ENCODE results near the gene TSPAN9. TPM values are rescaled to one million over a fixed set of nuclear protein-coding genes. Genes with fewer than 3 reads are reported as not detected.

Gene TSPAN9
- total RNA-seq, 1 experiment from 2014 or later, result 13.2 TPM

DNA sequence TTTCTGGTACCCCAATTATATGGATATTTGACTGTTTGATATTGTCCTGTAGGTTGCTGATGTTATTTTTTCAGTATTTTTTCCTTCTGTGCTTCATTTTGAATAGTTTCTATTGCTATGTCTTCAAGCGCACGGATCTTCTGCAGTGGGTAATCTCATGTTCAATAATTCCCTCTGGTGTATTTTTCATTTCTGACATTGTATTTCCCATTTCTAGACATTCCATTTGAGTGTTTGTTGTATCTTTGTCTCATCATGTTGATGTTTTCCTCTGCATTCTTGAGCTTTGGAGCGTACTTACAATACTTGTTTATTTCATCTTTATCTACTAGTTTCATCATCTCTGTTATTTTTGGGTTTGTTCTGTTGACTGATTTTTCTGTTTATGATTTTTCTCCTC, 22.0 kb downstream of the TSPAN9 start:
- no peak overlapping the region for H2AFZ ChIP-seq (ENCODE audit: low read depth, low read length, poor library complexity, severe bottlenecking)
- ChIA-PET RAD21 (ENCODE audit: low non-redundant PET in 1 of 2, low total read pairs in 2 of 2, uncharacterized antibody in 2 of 2, unreplicated experiment in 2 of 2) (no interaction called here), CTCF (no interaction called here), POLR2A (no interaction called here)
- ATAC-seq (no peak), DNase-seq (ENCODE audit: low read depth, low spot score) (no peak)
- peaks cover 11 to 16% of the 10 kb centered on the region in 2 experiments for H3K4me1 ChIP-seq (ENCODE audit: control insufficient read depth in 1 of 2, insufficient read depth in 2 of 2, low read length in 2 of 2)
- BruUV-seq (replicated peaks), result no TSS peak
- no peaks in the 10 kb centered on the region for H3K27me3 ChIP-seq (ENCODE audit: insufficient read depth, low read length)
- H3K79me2 ChIP-seq (ENCODE audit: insufficient read depth, low read length), result 0 out of 2 replicates have a peak, but pooled peaks cover 3% of the 10 kb centered on the region
- TF ChIP-seq EZH2 (IDR thresholded peaks at IDR 0.05) (no peak), SIN3A (IDR thresholded peaks at IDR 0.05; ENCODE audit: low read depth) (no peak), ELF1 (IDR thresholded peaks at IDR 0.05; ENCODE audit: borderline replicate concordance, low read depth) (no peak), EZH2phosphoT487 (IDR thresholded peaks at IDR 0.05; ENCODE audit: borderline replicate concordance) (no peak), ZFX (IDR thresholded peaks at IDR 0.05) (no peak), POLR2A (IDR thresholded peaks at IDR 0.05; ENCODE audit: borderline replicate concordance, extremely low read depth, insufficient read depth, insufficient read length) (no peak), EGR1 (IDR thresholded peaks at IDR 0.05; ENCODE audit: low read depth) (no peak), CEBPB (IDR thresholded peaks at IDR 0.05; ENCODE audit: low read depth) (no peak), CTCF (IDR thresholded peaks at IDR 0.05 in 2 of 3, conservative IDR thresholded peaks at IDR 0.05 in 1 of 3; ENCODE audit: borderline replicate concordance in 1 of 3, insufficient read depth in 1 of 3, low read depth in 2 of 3, low read length in 2 of 3) (no peak)
- H3K27ac ChIP-seq (ENCODE audit: low read depth, low read length), result no peak overlapping the region
- no peaks in the 10 kb centered on the region for H3K9me3 ChIP-seq (ENCODE audit: control insufficient read depth in 1 of 2, insufficient read depth in 1 of 2, low read depth in 1 of 2, low read length in 2 of 2)
- intact Hi-C loops (cut with micrococcal nuclease), result no loop called here
- no peak overlapping the region for H3K9ac ChIP-seq (ENCODE audit: low read length)
- no peak overlapping the region for H3K4me3 ChIP-seq (replicated peaks in 1 of 2; ENCODE audit: low read depth in 1 of 2, low read length in 2 of 2)
- no peaks in the 10 kb centered on the region for H3K36me3 ChIP-seq (ENCODE audit: control insufficient read depth in 1 of 2, insufficient read depth in 2 of 2, low read length in 2 of 2)
- no peaks in the 10 kb centered on the region for H4K20me1 ChIP-seq (ENCODE audit: insufficient read depth)
- no peaks in the 10 kb centered on the region for H3K9me2 ChIP-seq (ENCODE audit: insufficient read depth)
- no peak overlapping the region for H3K4me2 ChIP-seq (ENCODE audit: low read length)

Data from HCT116 (cell line).